NK-92 (cell line): ENCODE measurements around the gene ATG2B.
"Not testable (repeated sequence)": the region's sequence is repeated elsewhere in the genome, so short reads cannot be mapped to it uniquely, and the experiment has no call there.

Source experiments
- DNase-seq: peaks from one replicate; lab custom pipeline; 2025; ENCODE audit not compliant: unreplicated experiment; lab: John Stamatoyannopoulos, UW

ATG2B gene

DNA sequence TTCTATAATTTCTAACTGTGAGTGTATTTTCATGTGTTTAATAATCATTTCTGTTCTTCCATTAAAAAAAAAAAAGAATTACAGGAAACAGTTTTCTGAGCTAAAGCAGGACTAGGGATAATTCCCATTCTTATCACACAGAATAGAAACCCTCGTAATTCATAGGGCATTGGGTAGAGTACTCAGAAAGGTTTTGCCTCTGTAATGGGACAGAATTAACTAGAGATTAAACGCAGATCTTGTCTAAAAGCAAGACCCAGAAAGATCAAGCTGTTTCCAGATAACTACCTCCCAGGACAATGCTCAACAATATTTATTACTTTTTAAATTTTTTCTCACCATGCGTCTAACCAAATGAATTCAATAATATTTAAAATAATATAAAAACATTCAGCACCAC, 10.4 kb upstream of the ATG2B start:
- no peak for DNase-seq

DNA sequence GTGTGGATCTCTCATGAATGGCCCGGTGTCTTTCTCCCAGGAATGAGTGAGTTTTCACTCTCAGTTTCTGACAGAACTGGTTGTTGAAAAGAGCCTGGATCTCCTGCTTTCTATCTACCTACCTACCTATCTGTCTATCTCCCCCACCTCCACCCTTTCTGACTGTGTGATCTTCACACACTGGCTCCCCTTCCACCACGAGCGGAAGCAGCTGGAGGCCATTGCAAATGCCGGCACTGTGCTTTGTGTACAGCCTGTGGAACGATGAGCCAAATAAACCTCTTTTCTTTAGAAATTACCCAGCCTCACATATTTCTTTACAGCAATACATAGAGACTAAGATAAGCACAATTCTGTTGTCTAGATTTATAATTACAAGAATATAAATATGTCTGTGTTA, 7.4 kb upstream of the ATG2B start:
- no peak for DNase-seq

DNA sequence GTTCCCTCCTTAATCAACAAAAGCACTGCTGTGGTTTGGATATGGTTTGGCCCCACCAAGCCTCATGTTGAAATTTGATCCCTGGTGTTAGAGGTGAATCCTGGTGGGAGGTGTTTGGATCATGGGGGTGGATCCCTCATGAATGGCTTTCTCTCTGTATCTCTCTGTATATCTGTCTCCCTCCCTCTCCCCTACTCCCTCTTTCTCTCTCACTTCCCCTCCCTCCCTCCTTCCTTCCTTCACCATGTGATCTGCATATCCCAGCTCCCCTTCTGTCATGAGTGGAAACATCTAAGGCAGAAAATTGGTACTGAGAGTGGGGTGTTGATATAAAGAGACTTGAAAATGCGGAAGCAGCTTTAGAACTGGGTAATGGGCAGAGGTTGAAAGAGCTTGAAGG, 5.4 kb upstream of the ATG2B start:
- DNase-seq = no peak

DNA sequence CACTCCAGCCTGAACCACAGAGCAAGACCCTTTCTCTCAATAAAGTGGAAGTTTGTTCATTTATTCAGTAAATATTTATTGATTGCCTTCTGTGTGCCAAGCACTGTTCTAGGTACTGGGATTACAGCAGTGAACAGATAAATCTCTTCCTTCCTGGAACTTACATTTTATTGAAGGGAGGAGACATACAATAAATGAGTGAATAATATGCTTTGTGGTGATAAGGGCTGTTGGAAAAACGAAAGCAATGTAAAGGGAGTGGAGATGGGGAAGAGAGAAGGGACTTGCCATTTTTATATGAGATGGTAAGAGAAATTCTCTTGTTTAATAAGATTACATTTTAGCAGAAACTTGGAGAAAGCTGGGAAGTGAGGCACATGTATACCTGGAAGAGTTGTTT, 1.8 kb upstream of the ATG2B start:
- DNase-seq = no peak

DNA sequence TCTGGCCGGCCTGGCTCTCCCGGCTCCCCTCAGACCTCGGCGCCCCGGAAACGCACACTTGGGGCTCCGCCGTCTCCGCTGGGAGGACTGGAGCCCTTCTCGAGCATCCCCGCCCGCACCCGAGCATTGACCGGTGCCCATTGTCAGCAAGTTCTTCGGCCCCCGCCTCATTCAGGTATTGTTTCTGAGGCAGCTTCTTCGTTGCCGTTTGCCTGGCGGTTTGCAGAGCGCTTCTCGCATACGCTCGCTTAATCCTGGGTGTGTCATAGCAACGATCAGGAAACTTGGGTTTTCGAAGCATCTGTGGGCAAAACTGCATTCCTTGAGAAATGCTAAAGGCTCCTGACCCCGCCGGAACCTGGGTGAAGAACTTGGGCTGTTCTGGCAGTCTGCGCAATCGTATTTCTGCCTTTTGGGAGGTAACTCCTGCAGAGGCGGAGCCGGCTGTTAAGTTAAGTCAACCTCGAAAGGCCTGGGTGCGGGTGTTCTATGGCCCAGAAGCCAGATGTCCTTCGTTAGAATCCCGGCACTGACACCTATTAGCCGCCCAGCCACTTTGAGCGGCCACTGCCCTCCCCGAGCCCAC, 703 bp upstream of the ATG2B start:
- no peak for DNase-seq

DNA sequence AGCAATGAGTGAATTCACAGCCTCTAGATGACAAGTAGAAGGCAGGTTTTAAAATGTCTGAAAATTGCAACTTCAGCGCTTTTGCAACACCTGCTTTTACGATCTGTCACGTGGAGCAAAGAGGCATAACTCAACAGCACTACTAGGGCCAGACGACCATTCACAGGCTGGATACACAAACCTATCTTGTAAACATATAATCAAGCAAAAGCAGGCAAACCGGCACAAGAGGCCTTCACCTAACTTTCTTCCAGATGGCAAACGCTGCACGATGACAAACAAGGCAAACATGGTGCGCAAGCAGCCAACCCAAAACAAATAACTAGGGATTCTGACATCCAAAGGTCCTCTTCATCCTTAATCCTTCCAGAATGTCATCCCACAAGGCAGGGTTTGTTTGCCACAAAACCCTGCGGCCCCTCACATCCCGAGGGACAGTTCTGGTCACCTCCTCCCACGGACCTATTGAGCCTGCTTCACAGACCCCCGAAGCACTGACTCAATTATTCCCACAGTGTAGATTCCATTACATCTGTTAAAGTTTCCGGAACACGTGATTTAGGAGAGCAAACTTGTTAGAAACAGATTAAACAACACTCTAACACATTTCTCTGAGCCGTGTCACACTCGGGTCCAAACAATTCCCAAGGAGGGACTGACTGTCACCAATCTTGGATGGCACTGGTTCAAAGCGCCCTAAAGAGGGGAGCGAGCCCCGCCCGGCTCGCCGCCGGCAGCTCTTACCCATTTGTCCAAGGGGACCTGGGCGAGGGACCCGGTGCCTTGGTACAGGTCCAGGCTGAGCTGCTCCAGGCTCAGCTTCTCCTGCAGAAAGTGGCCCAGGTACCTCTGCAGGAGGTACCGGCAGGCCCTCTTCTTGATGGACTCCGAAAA, 823 bp downstream of the ATG2B start:
- no peak for DNase-seq

DNA sequence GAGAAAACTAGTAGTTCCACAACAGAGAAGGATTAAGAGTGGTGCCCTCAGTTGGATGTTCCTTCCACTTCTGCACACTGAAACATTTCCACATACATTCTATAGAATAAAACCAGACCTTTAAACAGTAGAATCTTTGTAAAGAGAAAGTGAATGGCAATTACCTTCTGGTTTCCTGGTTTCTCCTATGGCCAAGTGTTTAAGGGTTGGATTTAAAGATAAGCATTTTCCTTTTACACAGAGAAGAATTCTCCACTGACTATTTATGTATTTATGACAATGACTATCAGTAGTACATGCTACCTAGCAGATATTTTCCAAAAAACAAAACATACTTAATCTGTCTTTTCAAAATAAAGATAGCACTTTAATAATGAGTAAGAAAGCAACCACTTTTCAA, 3.2 kb downstream of the ATG2B start:
- DNase-seq = no peak

DNA sequence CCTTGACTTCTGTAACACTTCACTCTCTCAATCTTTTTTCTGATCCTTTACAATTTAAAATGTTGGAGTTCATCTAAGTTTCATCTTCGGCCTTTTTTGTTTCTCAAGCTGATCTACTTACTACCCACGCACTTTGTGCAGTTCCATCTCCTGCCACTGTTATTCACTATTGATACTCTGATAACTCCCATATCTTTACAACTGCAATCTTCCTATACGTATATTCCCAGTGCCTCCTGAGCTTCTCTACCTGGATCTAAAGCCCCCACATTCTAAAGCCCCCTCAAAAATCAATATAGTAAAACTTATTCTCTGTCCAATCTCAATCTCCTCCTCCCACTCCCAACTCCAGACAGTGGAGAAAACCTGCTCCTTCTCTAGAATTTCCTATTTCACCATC, 5.9 kb downstream of the ATG2B start:
- DNase-seq = no peak

DNA sequence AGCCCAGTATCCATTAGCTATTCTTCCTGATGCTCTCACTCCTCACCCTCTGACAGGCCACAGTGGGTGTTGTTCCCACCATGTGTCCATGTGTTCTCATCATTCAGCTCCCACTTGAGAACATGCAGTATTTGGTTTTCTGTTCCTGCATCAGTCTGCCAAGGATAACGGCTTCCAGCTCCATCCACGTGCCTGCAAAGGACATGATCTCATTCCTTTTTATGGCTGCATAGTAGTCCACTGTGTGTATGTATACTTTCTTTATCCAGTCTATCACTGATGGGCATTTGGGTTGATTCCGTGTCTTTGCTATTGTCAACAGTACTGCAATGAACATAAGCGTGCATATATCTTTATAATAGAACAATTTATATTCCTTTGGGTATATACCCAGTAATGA, 8.9 kb downstream of the ATG2B start:
- DNase-seq = no peak

DNA sequence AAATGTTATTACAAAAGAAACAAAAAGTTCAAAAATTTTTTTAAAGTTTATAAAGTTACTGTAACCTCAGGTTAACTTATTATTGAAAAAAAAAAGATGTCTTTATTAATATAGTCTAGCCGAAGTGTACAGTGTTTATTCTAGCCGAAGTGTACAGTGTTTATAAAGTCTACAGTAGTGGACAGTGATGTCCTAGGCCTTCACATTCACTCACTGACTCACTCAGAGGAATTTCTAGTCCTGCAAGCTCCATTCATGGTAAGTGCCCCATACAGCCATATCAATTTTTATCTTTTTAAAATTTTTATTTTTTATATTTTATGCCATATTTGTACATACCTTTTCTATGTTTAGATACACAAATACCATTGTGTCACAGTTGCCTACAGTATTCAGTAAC, 10.4 kb downstream of the ATG2B start:
- no peak for DNase-seq

DNA sequence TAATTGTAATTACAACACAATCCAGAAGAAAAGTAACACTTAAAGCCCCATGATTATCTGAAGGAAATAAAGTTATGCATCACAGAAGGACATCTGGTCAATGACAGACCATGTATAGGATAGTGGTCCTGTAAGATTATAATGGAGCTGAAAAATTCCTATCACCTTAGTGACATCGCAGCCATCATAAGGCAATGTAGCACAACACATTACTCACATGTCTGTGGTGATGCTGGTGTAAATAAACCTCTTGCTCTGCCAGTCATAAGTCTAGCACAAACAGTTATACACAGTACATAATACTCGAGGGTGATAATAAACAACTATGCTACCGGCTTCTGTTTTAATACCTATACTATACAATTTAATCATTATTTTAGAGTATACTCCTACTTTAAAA, 11.2 kb downstream of the ATG2B start:
- DNase-seq = no peak

DNA sequence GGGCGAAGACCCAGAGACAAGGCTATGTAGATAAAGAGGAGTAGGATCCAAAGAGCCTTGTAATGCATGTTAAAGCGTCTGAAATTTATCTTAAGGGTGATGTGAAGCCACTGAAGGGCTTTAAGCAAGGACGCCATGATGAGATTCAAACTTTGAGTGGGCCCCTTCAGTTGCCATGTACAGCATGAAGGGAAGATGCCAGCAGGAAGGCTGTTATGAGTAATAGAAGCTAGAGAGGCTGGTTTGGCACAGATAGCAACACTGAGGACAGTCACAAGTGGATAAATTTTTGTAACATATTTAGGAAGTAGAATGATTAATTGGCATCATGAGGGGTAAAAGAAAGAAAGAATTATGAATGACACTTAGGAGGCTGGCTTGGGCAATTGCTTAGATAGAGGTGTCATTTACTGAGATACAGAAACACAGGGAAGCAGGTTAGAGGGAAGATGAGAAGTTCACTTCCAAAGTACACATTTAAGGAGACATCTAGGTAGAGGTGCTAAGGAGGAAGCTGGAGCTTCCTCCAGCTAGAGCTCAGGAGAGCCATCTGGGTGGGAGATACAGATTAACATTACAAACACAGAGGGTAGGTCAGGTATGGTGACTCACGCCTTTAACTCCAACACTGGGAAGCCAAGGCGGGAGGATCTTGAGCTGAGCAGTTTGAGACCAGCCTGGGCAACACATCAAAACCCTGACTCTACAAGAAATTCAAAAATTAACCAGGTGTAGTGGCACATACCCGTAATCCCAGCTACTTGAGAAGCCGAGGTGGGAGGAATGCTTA, 13.7 kb downstream of the ATG2B start:
- no peak for DNase-seq

DNA sequence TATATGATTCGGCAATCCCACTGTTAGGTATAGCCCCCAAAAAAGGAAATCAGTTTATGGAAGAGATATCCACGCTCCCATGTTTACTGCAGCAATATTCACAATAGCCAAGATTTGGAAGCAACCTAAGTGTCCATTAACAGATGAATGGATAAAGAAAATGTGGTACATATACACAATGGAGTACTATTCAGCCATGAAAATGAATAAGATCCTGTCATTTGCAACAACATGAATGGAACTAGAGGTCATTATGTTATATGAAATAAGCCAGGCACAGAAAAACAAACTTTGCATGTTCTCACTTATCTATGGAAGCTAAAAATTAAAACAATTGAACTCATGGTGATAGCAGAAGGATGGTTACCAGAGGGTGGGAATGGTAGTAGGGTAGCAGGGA, 15.2 kb downstream of the ATG2B start:
- DNase-seq = not testable (repeated sequence)

DNA sequence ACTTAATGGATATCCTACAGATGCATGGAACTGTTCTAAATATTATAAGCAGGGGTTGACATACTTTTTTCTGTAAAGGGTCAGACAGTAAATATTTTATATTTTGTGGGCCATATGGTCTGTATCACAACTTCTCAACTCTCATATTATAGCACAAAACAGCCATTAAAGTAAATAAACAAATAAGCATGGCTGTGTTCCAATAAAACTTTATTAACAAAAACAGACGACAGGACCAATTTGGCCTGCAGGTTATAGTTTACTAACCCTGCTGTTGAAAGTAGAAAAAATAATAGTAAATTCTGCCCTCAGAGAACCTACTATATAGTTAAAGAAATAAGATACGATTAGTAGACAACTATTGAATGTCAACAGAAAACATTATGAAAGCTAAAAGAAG, 17.5 kb downstream of the ATG2B start:
- DNase-seq = no peak

DNA sequence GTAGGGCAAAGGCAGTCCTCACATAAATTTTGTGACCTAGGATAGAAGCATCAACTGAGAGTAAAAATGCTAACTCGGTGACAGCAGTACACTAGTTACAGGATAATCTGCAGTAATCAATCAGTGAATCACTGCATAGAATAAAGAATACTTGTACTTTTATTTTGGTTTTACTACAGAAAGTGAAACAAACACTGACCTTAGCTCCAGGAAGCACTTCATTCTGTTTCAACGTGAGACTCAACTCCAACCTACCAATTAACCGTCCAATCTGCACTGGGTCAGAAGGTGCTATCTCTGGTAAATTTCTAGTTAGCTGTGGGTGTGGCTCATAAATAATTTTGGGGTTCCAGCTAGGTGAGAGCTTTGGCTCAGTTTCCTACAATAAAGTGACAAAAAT, 21.8 kb downstream of the ATG2B start:
- DNase-seq = no peak

DNA sequence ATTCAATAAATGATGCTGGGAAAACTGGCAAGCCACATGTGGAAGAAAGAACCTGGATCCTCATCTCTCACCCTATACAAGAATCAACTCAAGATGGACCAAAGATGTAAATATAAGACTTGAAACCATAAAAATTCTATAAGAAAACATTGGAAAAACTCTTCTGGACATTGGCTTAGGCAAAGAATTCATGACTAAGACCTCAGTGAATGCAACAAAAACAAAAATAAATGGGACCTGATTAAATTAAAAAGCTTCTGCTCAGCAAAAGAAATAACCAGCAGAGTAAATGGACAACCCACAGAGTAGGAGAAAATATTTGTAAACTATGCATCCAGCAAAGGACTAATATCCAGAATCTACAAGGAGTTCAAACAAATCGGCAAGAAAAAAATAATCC, 24.6 kb downstream of the ATG2B start:
- no peak for DNase-seq

DNA sequence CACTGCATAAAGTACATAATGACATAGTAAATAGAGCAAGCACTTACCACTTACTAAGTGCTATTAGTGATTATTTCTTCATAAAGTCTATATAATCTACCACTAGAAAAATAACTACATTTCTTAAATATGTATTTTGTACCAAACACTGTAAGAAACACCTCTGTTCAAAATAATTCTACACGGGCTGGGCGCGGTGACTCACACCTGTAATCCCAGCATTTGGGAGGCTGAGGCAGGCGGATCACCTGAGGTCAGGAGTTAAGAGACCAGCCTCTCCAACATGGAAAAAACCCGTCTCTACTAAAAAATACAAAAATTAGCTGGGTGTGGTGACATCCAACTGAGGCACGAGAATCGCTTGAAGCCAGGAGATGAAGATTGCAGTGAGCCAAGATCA, 38.9 kb downstream of the ATG2B start:
- DNase-seq = no peak

DNA sequence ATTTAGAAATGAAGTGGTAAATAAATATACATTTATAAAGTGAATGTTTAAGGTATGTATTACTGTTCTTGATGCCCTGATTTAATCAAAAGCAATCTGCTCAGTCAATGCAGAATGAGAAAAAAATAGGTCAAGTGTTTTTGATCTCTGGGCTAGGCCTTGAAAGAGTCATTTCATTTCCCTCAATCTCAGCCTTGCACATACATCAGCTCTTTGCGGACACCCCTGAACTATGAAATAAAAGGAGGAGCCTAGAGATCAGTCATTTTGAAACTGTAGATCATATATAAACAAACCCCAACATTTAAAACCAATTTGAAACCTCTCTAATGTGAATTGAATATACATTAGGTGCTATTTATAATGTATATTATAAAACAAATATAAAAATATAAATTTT, 42.5 kb downstream of the ATG2B start:
- no peak for DNase-seq

DNA sequence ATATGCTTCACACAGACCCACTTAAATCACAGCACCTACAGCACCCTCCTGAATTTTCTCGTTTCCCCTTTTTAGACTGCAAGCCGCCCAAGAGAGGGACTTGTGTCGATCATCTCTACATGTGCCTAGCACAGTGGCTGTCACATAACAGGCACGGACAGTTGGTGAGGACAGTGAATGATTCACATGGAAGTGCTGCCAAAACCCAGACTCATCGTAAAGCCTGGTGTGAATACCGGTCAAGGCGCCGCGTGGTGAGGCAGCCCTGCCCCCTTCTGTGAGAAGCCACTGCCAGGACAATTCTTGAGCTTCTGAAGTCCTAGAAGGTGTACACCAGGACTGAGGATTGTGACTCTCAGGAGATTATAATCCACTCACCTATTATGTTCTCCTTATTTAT, 44.3 kb downstream of the ATG2B start:
- DNase-seq = no peak

DNA sequence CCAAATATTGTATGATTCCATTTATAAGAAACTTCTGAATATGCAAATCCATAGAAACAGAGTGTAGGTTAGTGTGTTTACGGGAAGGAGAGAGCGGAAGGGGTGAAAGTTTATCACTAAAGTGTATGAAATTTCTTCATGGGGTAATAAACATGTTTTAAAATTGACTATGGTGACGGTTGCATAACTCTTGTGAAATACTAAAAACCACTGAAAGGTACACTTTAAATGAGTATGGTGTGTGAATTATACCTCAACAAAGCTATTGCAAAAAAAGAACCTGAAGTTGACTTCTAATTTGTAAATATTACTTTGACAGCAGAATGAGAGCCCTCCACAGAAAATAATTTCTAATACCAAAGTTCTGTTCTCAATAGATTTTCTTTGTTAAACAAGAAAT, 47.1 kb downstream of the ATG2B start:
- no peak for DNase-seq

DNA sequence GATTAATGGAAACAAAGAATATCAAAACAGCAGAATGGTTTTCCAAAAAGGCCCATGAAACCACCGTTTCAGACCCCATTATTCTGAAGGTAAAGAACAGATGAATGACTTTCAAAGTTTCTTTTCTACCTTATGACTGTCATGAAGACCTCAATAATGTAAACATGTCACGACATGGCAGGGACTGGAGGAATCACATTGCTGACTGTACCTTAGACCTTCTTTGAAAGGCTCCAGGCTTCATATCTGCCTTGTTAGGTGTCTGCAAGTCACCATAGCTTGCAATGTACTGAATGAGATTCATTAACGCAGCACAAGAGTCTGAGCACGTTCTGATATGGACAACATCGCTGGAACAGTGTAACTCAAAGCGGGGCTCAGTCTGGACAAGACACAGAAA, 52.2 kb downstream of the ATG2B start:
- no peak for DNase-seq

DNA sequence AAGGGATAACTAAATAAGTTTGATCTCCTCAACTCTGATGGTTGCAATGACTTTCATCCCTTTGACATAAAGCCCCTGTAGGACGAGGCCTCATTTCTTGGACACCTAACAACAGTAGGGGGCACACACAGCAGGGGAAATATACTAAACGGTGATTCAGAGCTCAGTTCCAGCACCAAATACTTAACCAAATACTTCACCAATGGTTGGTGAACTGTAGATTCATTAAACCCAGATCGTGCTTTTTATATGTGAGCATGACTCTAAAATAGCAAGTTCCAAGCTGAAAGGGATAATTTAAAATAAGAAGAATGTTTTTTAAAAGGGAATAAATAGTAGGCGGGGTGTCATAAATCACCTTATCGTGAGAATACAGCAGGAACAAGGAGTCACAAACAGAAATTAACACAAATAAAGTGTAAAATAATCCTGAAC, 53.2 kb downstream of the ATG2B start:
- DNase-seq = no peak
